Glutamatergic neuron (in vitro differentiated cells): ENCODE results near the gene ATG4B. TPM values are rescaled to one million over a fixed set of nuclear protein-coding genes. Genes with fewer than 3 reads are reported as not detected.
A peak's percentile ranks its signal among the peaks of the same experiment; 100 is the strongest.

ENCODE experiments used
- DNase-seq: peaks from one replicate; pipeline ENCODE4 v3.0.0; 2022
- H3K27ac Mint-ChIP-seq: one replicate; pipeline ENCODE4 v1.8.0; 2020; ENCODE audit warnings: mild to moderate bottlenecking, mixed read lengths, inconsistent platforms; ENCODE audit not compliant: unreplicated experiment
- H3K27me3 Mint-ChIP-seq: one replicate; pipeline ENCODE4 v1.8.0; 2020; ENCODE audit warnings: mild to moderate bottlenecking, moderate library complexity, mixed read lengths, inconsistent platforms; ENCODE audit not compliant: unreplicated experiment
- H3K36me3 Mint-ChIP-seq: one replicate; pipeline ENCODE4 v1.8.0; 2020; ENCODE audit warnings: mild to moderate bottlenecking, mixed read lengths, inconsistent platforms; ENCODE audit not compliant: unreplicated experiment
- H3K4me1 Mint-ChIP-seq: one replicate; pipeline ENCODE4 v1.8.0; 2020; ENCODE audit warnings: mild to moderate bottlenecking, low read depth, mixed read lengths, inconsistent platforms; ENCODE audit not compliant: unreplicated experiment
- H3K4me3 Mint-ChIP-seq: one replicate; pipeline ENCODE4 v1.8.0; 2020; ENCODE audit warnings: mild to moderate bottlenecking, mixed read lengths, inconsistent platforms; ENCODE audit not compliant: unreplicated experiment
- H3K9me3 Mint-ChIP-seq: one replicate; pipeline ENCODE4 v1.8.0; 2020; ENCODE audit warnings: mild to moderate bottlenecking, moderate library complexity, mixed read lengths, inconsistent platforms; ENCODE audit not compliant: unreplicated experiment
- total RNA-seq: library from RNA; stranded (reverse); fragmentation: NEBNext Ultra II Directional; extraction: Animal tissue kit (Norgen Biotek cat#: 25700); gene quantifications from one replicate; pipeline ENCODE4 v1.2.1, GENCODE V29; 2021; ENCODE audit not compliant: unreplicated experiment
- TF ChIP-seq, protein P1 (sequence below): fragments of 200-600 bp; sonication (generic); IDR thresholded peaks from one replicate; pipeline ENCODE4 v1.5.0; 2021; ENCODE audit not compliant: partially characterized antibody, unreplicated experiment

ATG4B gene
- total RNA-seq, 1 donor from 2014 or later: 115 TPM

DNA sequence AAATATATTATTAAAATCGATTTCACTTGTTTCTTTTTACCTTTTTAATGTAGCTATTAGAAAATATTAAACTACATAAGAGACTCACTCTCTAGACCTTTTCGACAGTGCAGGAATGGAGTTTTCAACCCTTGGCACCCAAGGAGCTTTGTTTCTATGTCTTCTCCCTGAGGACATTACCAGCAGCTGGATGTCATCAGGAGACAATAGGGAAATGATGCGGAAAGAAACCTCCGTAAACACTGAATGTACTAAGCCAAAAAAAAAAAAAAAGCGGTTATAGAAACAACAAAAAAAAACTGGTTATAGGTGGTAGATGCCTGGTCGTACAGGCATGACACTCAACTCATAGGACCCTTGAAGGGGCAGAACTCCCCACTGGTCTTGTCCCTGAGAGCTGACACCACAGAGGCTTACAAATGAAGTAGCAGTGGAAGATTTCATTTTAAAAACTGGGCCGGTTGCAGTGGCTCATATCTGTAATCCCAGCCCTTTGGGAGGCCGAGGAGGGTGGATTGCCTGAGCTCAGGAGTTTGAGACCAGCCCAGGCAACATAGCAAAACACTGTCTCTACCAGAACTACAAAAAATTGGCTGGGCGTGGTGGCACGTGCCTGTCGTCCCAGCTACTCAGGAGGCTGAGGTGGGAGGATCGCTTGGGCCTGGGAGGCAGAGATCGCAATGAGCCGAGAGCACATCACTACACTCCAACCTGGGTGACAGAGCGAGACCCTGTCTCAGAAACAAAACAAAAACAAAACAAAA, 24.3 kb upstream of the ATG4B start:
- TF ChIP-seq, protein P1, sequence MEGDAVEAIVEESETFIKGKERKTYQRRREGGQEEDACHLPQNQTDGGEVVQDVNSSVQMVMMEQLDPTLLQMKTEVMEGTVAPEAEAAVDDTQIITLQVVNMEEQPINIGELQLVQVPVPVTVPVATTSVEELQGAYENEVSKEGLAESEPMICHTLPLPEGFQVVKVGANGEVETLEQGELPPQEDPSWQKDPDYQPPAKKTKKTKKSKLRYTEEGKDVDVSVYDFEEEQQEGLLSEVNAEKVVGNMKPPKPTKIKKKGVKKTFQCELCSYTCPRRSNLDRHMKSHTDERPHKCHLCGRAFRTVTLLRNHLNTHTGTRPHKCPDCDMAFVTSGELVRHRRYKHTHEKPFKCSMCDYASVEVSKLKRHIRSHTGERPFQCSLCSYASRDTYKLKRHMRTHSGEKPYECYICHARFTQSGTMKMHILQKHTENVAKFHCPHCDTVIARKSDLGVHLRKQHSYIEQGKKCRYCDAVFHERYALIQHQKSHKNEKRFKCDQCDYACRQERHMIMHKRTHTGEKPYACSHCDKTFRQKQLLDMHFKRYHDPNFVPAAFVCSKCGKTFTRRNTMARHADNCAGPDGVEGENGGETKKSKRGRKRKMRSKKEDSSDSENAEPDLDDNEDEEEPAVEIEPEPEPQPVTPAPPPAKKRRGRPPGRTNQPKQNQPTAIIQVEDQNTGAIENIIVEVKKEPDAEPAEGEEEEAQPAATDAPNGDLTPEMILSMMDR: no peak
- H3K4me1 Mint-ChIP-seq: peaks cover 23% of the 10 kb centered on the region
- H3K9me3 Mint-ChIP-seq: peaks cover 3% of the 10 kb centered on the region
- H3K36me3 Mint-ChIP-seq: no peaks in the 10 kb centered on the region
- H3K27ac Mint-ChIP-seq: peak overlapping the region; percentile 8
- peaks cover 2% of the 10 kb centered on the region for H3K27me3 Mint-ChIP-seq
- H3K4me3 Mint-ChIP-seq: no peak overlapping the region
- no peak for DNase-seq

DNA sequence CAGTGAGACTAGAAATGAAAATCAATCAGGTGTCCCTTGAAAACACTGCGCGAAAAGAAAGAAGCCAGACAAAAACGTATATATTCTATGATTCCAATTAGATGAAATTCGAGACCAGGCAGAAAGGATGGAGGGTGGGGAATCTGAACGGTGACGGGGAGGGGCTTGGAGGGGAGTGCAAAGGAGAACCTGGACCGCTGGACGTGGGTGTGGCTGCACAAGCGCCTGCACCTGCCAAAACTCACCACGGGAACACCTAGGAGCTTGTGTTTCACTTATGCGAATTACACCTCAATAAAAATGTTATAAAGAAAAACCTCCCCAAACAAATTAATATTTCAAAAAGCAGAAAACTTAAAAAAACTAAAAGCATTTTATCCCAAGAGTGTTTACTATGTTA, 22.5 kb upstream of the ATG4B start:
- Mint-ChIP-seq H3K4me1 (peaks cover 23% of the 10 kb centered on the region), H3K27ac (no peak overlapping the region), H3K27me3 (peaks cover 6% of the 10 kb centered on the region), H3K9me3 (peaks cover 3% of the 10 kb centered on the region), H3K36me3 (no peaks in the 10 kb centered on the region), H3K4me3 (no peak overlapping the region)
- no peak for DNase-seq
- TF ChIP-seq, protein P1: no peak

DNA sequence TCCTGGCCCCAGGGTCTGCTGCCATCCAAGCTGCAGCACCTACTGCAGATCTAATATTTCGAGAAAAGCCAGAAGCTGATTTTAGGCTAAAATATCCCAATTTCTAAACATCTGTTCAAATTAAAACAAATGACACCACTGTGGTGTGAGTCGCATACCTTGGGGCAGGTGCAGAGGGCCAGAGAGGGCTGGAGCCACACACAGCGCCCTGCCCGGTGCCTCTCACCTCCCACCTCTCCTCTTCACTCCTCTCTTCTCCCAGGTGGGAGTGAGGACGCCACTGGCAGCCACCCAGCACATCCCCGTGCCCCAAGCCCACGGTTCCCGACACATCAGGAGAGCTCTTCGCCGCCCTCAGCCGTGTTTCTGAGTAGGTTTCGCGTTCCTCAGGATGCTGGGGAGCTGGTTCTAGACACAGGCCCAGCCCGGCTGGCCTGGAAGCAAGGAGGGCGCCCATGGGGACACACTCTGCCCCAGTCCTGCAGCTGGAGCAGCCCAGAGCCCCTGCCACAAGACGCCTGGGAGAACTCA, 21.9 kb upstream of the ATG4B start:
- H3K4me3 Mint-ChIP-seq: no peak overlapping the region
- TF ChIP-seq, protein P1: no peak
- no peak overlapping the region for H3K27ac Mint-ChIP-seq
- peaks cover 23% of the 10 kb centered on the region for H3K4me1 Mint-ChIP-seq
- DNase-seq: no peak
- no peaks in the 10 kb centered on the region for H3K36me3 Mint-ChIP-seq
- H3K9me3 Mint-ChIP-seq: peaks cover 3% of the 10 kb centered on the region
- peaks cover 6% of the 10 kb centered on the region for H3K27me3 Mint-ChIP-seq

DNA sequence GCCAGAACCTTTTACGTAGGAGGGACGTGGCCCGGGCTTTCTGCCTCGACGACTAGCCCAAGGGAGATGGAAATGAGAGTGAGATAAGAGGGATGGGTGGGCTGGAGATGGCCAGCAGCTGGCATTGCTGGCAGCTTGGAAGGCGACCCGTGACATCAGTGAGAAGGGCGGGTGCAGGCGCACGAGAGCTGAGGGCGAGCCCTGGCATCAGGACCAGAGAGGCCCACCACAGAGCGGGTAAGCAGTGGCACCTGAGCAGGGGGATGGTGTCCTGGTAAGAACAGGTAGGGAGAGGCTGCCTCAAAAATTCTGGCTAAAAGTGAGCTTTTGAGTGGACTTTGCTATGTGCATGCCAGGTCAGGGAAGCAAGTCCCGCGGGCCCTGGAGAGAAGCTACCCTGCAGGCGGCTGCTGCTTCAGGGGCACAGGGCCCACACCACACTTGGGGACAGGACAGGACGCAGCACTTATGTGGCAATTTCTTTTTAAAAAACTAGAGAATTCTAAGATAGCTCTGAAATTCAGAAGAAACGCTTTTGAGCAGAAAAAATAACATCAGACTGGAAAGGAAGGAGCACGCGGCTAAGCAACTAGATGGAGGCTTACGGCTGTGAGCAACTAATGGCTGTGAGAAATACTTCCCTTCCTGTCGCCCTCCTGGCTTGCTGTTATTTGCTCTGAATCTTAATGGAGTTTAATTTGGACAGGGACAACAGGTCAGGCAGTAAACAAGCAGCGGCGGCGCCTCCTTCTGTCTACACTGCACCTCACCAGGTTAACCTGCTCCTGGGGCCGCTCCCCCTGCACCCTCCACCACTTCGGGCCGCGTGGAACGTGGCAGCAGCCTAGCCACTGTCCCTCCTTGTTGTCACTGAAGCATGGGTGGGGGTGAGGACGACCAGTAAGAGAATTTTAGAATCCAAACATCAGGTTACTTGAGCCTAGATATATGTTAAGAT, 21.0 kb upstream of the ATG4B start:
- H3K4me3 Mint-ChIP-seq: no peak overlapping the region
- peaks cover 22% of the 10 kb centered on the region for H3K4me1 Mint-ChIP-seq
- TF ChIP-seq, protein P1: no peak
- peaks cover 6% of the 10 kb centered on the region for H3K27me3 Mint-ChIP-seq
- no peak for DNase-seq
- no peak overlapping the region for H3K27ac Mint-ChIP-seq
- H3K36me3 Mint-ChIP-seq: peaks cover 3% of the 10 kb centered on the region
- H3K9me3 Mint-ChIP-seq: peaks cover 3% of the 10 kb centered on the region
